Measurements from ENCODE around the gene DDX54. TPM values are rescaled to one million over a fixed set of nuclear protein-coding genes. Genes with fewer than 3 reads are reported as not detected.

The DDX54 gene
- total RNA-seq, 4 donors from 2014 or later, result 36.0 to 66.5 (median 59.0) TPM

DNA sequence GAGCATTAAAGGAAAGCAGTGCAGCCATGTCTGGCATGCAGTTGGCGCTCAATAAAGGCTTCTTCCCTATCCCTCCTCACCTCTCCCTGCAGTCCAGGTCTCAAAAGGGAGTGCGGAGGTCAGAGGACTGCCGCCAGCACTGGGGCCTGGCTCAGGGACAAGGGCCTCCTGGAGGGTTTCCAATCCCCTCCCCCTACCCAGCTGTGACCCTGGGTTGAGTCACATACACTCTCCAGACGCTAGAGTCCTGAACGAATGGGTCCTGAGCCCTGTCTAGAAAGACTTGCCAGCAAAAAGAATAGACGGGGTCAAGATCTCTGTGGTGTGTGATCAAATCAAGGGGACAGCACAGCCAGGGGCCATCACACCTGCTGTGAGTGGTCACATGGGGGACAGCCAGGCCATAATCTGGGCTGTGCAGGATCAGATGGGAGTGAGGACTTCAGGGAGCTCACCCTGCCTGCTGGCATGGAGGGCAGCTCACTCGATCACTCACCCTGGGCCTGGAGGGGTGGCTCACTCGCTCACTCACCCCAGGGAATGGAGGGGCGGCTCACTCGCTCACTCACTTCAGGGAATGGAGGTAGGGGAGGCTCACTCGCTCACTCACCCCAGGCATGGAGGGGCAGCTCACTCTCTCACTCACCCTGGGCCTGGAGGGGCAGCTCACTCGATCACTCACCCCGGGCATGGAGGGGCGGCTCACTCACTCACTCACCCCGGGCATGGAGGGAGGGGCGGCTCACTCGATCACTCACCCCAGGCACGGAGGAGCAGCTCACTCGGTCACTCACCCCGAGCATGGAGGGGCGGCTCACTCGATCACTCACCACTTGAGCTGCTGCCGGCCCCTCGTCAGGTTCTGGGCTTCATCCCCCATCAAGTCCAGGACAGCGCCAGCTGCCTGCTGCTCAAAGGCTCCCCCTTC lies 22.9 kb downstream of the DDX54 start:
- Histone ChIP-seq H3K27ac (no peak overlapping the region), H3K9me3 (no peaks in the 10 kb centered on the region), H3K36me3 (no peaks in the 10 kb centered on the region), H3K27me3 (no peaks in the 10 kb centered on the region), H3K4me3 (no peak overlapping the region), H3K4me1 (no peaks in the 10 kb centered on the region)
- TF ChIP-seq POLR2A (IDR thresholded peaks at IDR 0.05), result no peak
- TF ChIP-seq, protein P1, sequence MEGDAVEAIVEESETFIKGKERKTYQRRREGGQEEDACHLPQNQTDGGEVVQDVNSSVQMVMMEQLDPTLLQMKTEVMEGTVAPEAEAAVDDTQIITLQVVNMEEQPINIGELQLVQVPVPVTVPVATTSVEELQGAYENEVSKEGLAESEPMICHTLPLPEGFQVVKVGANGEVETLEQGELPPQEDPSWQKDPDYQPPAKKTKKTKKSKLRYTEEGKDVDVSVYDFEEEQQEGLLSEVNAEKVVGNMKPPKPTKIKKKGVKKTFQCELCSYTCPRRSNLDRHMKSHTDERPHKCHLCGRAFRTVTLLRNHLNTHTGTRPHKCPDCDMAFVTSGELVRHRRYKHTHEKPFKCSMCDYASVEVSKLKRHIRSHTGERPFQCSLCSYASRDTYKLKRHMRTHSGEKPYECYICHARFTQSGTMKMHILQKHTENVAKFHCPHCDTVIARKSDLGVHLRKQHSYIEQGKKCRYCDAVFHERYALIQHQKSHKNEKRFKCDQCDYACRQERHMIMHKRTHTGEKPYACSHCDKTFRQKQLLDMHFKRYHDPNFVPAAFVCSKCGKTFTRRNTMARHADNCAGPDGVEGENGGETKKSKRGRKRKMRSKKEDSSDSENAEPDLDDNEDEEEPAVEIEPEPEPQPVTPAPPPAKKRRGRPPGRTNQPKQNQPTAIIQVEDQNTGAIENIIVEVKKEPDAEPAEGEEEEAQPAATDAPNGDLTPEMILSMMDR (IDR thresholded peaks at IDR 0.05), result no peak
- intact Hi-C loops (cut with DNase I; ENCODE audit: low total_unique reads), result no loop called here
- DNase-seq, result no peak

DNA sequence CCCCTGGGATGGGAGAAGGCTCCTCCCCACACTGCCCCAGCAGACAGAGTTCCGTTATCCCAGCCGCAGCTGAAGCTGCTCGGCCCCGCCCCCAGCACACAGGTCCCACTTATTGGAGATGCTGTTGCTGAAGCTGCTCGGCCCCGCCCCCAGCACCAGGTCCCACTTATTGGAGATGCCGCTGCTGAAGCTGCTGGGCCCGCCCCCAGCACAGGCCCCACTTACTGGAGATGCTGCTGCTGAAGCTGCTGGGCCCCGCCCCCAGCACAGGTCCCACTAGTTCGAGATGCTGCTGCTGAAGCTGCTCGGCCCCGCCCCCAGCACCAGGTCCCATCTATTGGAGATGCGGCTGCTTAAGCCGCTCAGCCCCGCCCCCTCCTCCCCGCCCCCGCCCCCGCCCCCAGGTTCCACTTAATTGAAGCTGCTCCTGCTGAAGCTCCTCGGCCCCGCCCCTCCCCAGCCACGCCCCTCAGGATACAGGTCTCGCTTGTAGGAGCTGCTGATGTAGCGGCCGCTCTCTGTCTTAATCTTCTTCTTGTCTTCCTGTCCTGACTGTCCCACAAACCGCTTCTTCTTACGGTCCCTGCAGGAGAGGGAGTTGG lies 23.8 kb downstream of the DDX54 start:
- no peaks in the 10 kb centered on the region for H3K36me3 ChIP-seq
- H3K27me3 ChIP-seq, result no peaks in the 10 kb centered on the region

DNA sequence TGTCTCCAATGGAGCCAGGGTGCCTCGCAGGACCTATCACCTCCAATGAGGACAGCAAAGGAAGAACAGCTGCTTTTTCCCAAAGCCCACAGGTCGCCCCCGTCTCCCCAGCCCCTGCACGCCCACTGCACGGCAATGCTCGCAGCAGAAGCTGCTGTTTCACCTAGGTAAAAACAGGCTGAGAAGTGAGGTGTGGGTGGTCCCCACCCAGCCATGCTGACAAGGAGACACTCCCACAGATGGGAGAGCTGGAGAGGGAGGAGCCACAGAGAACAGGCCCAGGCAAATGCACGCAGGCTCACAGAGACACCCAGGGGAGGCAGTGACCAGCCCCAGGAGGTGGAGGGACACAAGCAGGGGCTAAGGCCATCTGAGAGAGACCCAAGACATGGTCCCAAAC lies 25.3 kb downstream of the DDX54 start:
- intact Hi-C loops (cut with DNase I; ENCODE audit: low total_unique reads), result no loop called here
- Histone ChIP-seq H3K4me1 (no peaks in the 10 kb centered on the region), H3K27ac (no peak overlapping the region), H3K9me3 (no peaks in the 10 kb centered on the region), H3K4me3 (no peak overlapping the region), H3K27me3 (no peaks in the 10 kb centered on the region), H3K36me3 (no peaks in the 10 kb centered on the region)
- TF ChIP-seq POLR2A (IDR thresholded peaks at IDR 0.05), result no peak
- TF ChIP-seq, protein P1 (IDR thresholded peaks at IDR 0.05), result no peak
- no peak for DNase-seq

More for the DNA sequence above, 23.8 kb downstream of the DDX54 start:
- no peaks in the 10 kb centered on the region for H3K9me3 ChIP-seq
- DNase-seq, result no peak
- no peak overlapping the region for H3K4me3 ChIP-seq
- H3K27ac ChIP-seq, result no peak overlapping the region
- intact Hi-C loops (cut with DNase I; ENCODE audit: low total_unique reads), result no loop called here
- TF ChIP-seq, protein P1 (IDR thresholded peaks at IDR 0.05), result no peak
- TF ChIP-seq POLR2A (IDR thresholded peaks at IDR 0.05), result no peak
- no peaks in the 10 kb centered on the region for H3K4me1 ChIP-seq

DNA sequence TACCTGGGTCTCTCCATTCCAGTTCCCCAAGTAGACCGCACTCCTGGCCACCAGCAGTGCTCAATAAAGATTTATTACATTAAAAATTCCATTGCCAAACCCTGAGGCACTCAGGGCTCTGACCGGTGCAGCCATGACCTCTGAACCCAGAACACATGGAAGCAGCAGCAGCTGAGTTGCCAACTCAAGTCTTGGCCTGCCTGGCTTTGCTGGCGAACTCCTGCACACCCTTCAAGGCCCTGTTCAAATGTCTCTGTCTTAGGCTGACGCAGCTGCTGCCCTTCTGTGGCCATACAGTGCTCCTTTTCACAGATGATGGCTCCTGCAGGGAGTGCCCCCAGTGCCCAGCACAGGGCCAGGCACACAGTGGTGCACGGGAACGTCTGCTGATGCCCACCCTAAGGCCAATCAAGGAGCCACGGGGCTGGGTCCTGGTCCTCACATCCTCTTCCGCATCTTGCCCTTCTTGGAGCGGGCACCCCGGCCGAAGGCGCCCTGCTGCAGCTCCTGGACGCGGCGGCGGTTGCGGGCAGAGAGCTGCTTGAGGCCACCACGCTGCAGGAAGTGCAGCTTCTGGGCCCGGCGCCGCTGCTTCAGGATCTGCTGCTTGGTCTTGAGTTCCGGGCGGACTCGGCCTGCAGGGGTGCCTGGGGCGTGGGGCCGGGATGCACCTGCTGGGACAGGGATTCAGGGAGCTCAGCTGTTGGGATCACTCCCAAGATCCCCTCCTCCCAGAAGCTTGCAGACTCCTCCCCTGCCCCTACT lies 26.7 kb downstream of the DDX54 start:
- Histone ChIP-seq H3K9me3 (no peaks in the 10 kb centered on the region), H3K27ac (no peak overlapping the region), H3K4me3 (no peak overlapping the region), H3K4me1 (peaks cover 0 to 7% of the 10 kb centered on the region in 2 donors), H3K27me3 (no peaks in the 10 kb centered on the region), H3K36me3 (no peaks in the 10 kb centered on the region)
- no peak for DNase-seq
- TF ChIP-seq POLR2A (IDR thresholded peaks at IDR 0.05), result no peak
- TF ChIP-seq, protein P1 (IDR thresholded peaks at IDR 0.05), result no peak
- intact Hi-C loops (cut with DNase I; ENCODE audit: low total_unique reads), result no loop called here
